GM18867 (cell line): ENCODE results near the gene CCDC152.
"Not testable (repeated sequence)": the region's sequence is repeated elsewhere in the genome, so short reads cannot be mapped to it uniquely, and the experiment has no call there.

ENCODE experiments used
- ATAC-seq: cut with Tn5 transposase; IDR thresholded peaks from one replicate; pipeline ENCODE4 v1.9.1; 2021; ENCODE audit warnings: mild to moderate bottlenecking, moderate library complexity; ENCODE audit not compliant: unreplicated experiment

Gene CCDC152

GRCh38 chr5:42756606-42757601 is at the start of gene CCDC152:
Gene CCDC152 (plus strand): TSS chr5:42756818. CDS start chr5:42759122, 2,304 bp downstream.
- ATAC-seq, result no peak

DNA sequence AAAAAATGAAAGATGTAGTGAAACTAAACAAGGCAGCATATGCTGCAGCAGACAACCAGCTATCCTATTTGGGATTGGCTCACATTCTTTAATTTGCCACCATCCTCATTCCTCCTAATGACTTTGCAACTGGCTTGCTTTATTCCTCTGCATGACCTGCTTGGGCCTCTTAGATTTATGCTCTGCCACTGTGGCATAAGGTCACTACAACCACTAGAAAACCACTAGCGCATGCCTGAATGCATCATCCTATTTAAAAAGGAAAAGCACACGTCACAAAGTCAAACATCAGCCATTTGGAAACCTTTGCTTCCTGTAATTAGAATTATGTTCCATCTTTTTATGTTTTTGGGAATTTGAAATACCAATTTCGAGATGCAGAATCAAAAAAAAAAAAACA is 40.8 kb upstream of the CCDC152 start:
- no peak for ATAC-seq

GRCh38 chr5:42718591-42718990 is 38.0 kb upstream of the CCDC152 start:
- peak; percentile 86 for ATAC-seq

DNA sequence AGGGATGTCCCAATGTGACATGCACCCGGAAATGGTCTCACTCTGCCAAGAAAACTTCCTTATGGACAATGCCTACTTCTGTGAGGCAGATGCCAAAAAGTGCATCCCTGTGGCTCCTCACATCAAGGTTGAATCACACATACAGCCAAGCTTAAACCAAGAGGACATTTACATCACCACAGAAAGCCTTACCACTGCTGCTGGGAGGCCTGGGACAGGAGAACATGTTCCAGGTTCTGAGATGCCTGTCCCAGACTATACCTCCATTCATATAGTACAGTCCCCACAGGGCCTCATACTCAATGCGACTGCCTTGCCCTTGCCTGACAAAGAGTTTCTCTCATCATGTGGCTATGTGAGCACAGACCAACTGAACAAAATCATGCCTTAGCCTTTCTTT is 37.6 kb upstream of the CCDC152 start:
- no peak for ATAC-seq

DNA sequence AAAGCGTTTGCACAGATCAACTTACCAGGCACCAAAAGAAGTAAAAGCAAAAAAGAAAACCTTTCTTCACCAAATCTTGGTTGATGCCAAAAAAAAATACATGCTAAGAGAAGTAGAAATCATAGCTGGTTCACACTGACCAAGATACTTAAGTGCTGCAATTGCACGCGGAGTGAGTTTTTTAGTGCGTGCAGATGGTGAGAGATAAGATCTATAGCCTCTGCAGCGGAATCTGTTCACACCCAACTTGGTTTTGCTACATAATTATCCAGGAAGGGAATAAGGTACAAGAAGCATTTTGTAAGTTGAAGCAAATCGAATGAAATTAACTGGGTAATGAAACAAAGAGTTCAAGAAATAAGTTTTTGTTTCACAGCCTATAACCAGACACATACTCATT is 36.4 kb upstream of the CCDC152 start:
- no peak for ATAC-seq

DNA sequence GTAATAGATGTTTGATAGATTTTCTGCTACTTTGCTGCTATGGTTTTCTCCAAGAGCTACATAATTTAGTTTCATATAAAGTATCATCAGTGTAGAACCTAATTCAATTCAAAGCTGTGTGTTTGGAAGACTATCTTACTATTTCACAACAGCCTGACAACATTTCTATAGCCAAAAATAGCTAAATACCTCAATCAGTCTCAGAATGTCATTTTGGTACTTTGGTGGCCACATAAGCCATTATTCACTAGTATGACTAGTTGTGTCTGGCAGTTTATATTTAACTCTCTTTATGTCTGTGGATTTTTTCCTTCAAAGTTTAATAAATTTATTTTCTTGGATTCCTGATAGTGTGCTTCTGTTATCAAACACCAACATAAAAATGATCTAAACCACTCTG is 35.1 kb upstream of the CCDC152 start:
- no peak for ATAC-seq

- ATAC-seq, result not testable (repeated sequence)
Observed at GRCh38 chr5:42734531-42735058, 22.0 kb upstream of the CCDC152 start.

DNA sequence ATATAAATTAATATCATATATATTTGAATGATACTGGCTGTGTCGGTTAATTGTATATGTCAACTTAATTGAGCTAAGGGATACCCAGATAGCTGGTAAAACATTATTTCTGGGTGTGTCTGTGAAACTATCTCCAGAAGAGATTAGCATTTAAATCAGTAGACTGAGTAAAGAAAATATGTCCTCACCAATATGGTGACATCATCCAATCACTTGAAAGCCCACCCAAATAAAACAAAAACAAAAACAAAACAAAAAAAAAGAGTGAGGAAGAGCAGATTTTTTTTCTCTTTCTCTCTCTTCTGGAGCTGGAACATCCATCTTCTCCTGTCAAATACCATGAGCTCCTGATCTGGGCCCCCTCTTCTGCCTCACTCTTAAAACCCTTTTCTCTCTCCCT is 15.7 kb upstream of the CCDC152 start:
- ATAC-seq, result no peak

DNA sequence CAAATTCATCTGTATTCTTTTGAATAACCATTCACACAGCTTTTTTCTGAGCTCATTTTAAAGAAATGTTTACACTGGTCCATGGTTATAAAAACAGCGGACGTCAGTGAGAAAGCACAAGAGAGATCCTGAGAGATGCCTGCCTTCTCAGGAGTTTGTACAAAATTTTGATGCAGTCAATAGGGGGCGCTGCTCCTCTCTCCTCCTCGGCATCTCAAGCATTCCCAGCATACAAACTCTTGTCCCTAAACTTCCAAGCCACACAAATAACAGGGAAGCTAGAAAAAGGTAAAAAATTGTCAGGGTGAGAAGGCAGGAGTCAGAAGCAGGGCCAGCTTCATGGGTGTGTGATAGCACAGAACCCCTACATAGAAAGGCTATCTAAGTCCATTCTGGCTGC is 11.2 kb upstream of the CCDC152 start:
- no peak for ATAC-seq

DNA sequence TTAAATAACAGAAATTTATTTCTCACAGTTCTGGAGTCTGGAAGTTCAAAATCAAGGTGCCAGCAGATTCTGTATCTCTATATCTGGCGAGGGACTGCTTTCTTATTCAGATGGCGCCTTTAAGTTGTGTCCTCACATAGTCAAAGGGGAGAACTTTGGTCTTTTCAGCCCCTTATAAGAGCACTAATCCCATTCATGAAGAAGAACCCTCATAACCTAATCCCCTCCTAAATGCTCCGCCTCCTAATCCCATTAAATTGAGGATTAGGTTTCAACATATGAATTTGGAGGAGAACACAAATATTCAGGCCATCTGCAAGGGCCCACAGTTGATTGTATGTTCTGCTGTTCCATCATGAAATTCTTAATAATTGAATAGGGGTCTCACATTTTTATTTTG is 10.8 kb upstream of the CCDC152 start:
- ATAC-seq, result no peak

GRCh38 chr5:42749020-42749419 is 7.6 kb upstream of the CCDC152 start:
- no peak for ATAC-seq

GRCh38 chr5:42750507-42750906 is 6.1 kb upstream of the CCDC152 start:
- ATAC-seq, result no peak

DNA sequence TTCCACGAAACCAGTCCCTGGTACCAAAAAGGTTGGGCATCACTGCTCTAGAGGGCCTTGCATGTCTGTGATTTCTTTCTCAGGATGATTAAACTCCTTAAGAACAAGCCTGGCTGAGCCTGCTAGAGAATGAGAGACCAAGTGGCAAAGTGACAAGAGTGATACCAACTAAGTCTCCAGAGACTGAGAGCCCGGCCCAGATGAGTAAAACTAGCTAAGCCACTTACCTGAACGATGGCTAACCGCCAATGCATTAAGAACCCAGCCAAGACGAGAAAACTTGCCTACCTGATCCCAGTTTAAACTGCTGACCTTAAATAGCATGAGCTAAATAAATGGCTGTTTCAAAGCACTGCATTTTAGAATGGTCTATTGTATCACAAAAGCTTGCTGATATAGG is 5.6 kb upstream of the CCDC152 start:
- no peak for ATAC-seq

- no peak for ATAC-seq
Observed at GRCh38 chr5:42753099-42753498, 3.5 kb upstream of the CCDC152 start.

DNA sequence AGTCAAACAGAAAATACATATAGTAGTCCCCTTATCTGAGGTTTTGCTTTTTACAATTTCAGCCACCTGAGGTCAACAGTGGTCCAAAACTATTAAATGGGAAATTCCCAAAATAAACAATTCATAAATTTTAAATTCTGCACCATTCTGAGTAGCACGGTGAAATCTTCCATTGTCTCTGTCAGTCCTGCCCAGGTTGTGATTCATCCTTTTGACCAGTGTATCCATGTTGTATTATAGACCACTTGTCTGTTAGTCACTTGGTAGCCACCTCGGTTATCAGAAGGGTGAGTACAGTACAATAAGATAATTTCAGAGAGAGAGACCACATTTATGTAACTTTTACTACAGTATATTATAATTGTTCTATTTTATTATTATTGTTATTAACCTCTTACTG is 2.8 kb downstream of the CCDC152 start:
- ATAC-seq, result no peak

- no peak for ATAC-seq
Observed at GRCh38 chr5:42760426-42760825, 3.8 kb downstream of the CCDC152 start.

DNA sequence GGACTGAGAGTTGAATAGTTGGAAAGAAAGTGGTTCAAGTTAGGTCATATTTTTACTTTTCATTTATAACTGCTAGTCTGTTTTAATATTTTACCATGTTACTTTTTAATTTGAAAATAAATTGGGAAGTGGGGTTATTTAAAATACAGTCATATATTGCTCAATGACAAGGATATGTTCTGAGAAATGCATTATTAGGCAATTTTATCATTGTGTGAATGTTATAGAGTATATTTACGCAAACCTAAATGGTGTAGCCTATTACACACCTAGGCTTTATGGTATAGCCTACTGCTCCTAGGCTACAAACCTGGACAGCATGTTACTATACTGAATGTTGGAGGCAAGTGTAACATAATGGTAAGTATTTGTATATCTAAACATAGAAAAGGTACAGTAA is 5.2 kb downstream of the CCDC152 start:
- ATAC-seq, result no peak

- peak; percentile 67 for ATAC-seq
Observed at GRCh38 chr5:42767491-42768105, 11.0 kb downstream of the CCDC152 start.

- ATAC-seq, result no peak
Observed at GRCh38 chr5:42768106-42768504, 11.5 kb downstream of the CCDC152 start.

GRCh38 chr5:42770003-42770402 is 13.4 kb downstream of the CCDC152 start:
- no peak for ATAC-seq

DNA sequence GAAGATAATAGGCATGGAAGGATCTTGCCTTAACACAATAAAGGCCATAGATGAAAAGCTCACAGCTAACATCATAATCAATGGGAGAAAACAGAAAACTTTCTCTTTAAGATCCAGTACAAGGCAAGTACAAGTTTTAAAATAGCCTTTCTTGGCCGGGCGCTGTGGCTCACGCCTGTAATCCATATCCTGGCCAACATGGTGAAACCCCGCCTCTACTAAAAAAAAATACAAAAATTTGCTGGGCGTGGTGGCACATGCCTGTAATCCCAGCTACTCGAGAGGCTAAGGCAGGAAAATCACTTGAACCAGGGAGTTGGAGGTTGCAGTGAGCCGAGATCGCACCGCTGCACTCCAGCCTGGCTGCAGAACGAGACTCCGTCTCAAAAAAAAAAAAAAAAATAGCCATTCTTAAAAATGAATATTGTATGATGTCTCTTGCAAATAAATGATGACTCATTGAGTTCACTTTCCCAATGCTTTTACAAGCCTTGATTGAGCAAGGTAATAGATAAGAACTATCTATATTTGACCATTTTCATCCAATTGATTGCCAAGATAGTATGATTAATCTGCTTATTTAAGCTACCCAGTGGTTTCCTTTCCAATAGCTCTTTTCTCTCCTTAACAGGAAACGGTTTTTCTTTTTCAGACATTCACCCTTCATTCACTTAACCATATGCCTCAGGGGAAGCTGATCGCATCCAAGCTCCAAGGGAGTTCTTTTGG is 15.8 kb downstream of the CCDC152 start:
- no peak for ATAC-seq
